H1 (cell line): ENCODE results near the gene NAV2. TPM values are rescaled to one million over a fixed set of nuclear protein-coding genes. Genes with fewer than 3 reads are reported as not detected.

ENCODE experiments used
- CTCF ChIA-PET: fragments of 300-600 bp; sonication (Branson Sonifier 250); formaldehyde crosslinking; loops from one replicate; lab custom pipeline; 2021; ENCODE audit not compliant: partially characterized antibody; lab: Charles Lee
- POLR2A ChIA-PET: fragments of 300-600 bp; sonication (Branson Sonifier 250); formaldehyde crosslinking; loops from one replicate; lab custom pipeline; 2021; ENCODE audit warnings: inconsistent platforms; ENCODE audit not compliant: partially characterized antibody; lab: Charles Lee
- DNase-seq, 2 experiments: peaks; one replicate each; pipeline versions ENCODE4 v3.0.0 to v3.0.0-alpha.2; 2010 to 2022; ENCODE audit warnings: low spot score in 2 of 2, low read depth in 1 of 2, mixed read lengths in 1 of 2
- FAIRE-seq: peaks from 2 replicates; lab custom pipeline; 2011; peaks lifted over from hg19 to GRCh38; lab: Jason Lieb, UNC
- H2AFZ ChIP-seq: 2 replicates; pipeline ENCODE4 v1.8.1; 2012; ENCODE audit warnings: low read length, inconsistent platforms
- H2AK5ac ChIP-seq: 2 replicates; pipeline ENCODE4 v1.6.1; 2013; ENCODE audit warnings: low read depth, low read length
- H2BK120ac ChIP-seq: replicated peaks from 2 replicates; pipeline ENCODE3; 2013; ENCODE audit warnings: low read depth, low read length, inconsistent platforms
- H2BK12ac ChIP-seq: 2 replicates; pipeline ENCODE4 v1.6.1; 2013; ENCODE audit warnings: low read depth, low read length
- H2BK15ac ChIP-seq: 2 replicates; pipeline ENCODE4 v1.6.1; 2013; ENCODE audit warnings: low read length
- H2BK20ac ChIP-seq: 2 replicates; pipeline ENCODE4 v1.6.1; 2013; ENCODE audit warnings: low read length
- H2BK5ac ChIP-seq: 2 replicates; pipeline ENCODE4 v1.6.1; 2013; ENCODE audit warnings: low read depth, low read length
- H3K14ac ChIP-seq: 2 replicates; pipeline ENCODE4 v1.6.1; 2013; ENCODE audit warnings: inconsistent platforms; ENCODE audit not compliant: insufficient read length
- H3K18ac ChIP-seq: 2 replicates; pipeline ENCODE4 v1.6.1; 2013; ENCODE audit warnings: low read length; ENCODE audit errors: extremely low read depth
- H3K23ac ChIP-seq: 2 replicates; pipeline ENCODE4 v1.6.1; 2013; ENCODE audit warnings: inconsistent platforms; ENCODE audit not compliant: insufficient read length
- H3K23me2 ChIP-seq: 2 replicates; pipeline ENCODE4 v1.6.1; 2013; ENCODE audit warnings: low read depth, low read length
- H3K27ac ChIP-seq: 2 replicates; pipeline ENCODE4 v1.6.1; 2011; ENCODE audit warnings: low read depth, low read length, inconsistent platforms
- H3K27me3 ChIP-seq, 4 experiments: replicated peaks in 1 of 4; 1 replicate in 1 of 4; 2 replicates in 3 of 4; pipeline versions ENCODE4 v1.6.1 to v1.8.1; 2011 to 2013; ENCODE audit warnings: low read length in 3 of 4, mild to moderate bottlenecking in 3 of 4, inconsistent platforms in 2 of 4, mixed read lengths in 2 of 4, moderate library complexity in 1 of 4; ENCODE audit not compliant: control insufficient read depth in 3 of 4, insufficient read depth in 3 of 4; ENCODE audit errors: extremely low read depth in 1 of 4
- H3K36me3 ChIP-seq, 4 experiments: 2 replicates each; pipeline versions ENCODE4 v1.6.1 to v1.8.1; 2011 to 2013; ENCODE audit warnings: mild to moderate bottlenecking in 4 of 4, low read length in 3 of 4, moderate library complexity in 2 of 4, control low read depth in 1 of 4, inconsistent platforms in 1 of 4; ENCODE audit not compliant: insufficient read depth in 4 of 4, control insufficient read depth in 2 of 4
- H3K4ac ChIP-seq: replicated peaks from 2 replicates; pipeline ENCODE3; 2013; ENCODE audit warnings: low read length, low read depth, mixed read lengths, inconsistent platforms; ENCODE audit not compliant: insufficient read length
- H3K4me1 ChIP-seq, 4 experiments: replicated peaks in 1 of 4; 1 replicate in 1 of 4; 2 replicates in 3 of 4; pipeline versions ENCODE4 v1.6.1 to v1.8.1; 2011 to 2013; ENCODE audit warnings: low read length in 3 of 4, inconsistent platforms in 2 of 4, mixed read lengths in 1 of 4; ENCODE audit not compliant: insufficient read depth in 4 of 4, control insufficient read depth in 3 of 4
- H3K4me2 ChIP-seq, 2 experiments: 2 replicates each; pipeline versions ENCODE4 v1.6.1 to v1.8.1; 2011 to 2013; ENCODE audit warnings: low read depth in 2 of 2, low read length in 2 of 2, control low read depth in 1 of 2, inconsistent platforms in 1 of 2, mild to moderate bottlenecking in 1 of 2; ENCODE audit not compliant: insufficient read depth in 1 of 2
- H3K4me3 ChIP-seq, 4 experiments: fragments of 200-600, 300-600 bp in 1 of 4; sonication (generic), shearing (Covaris generic), sonication (Bioruptor Twin) in 1 of 4; 2 replicates each; pipeline versions ENCODE4 v1.5.1 to v1.8.1; 2011 to 2016; ENCODE audit warnings: low read length in 4 of 4, low read depth in 3 of 4, control low read depth in 2 of 4, inconsistent platforms in 2 of 4, mild to moderate bottlenecking in 2 of 4, mixed read lengths in 1 of 4, moderate library complexity in 1 of 4; ENCODE audit not compliant: insufficient read depth in 2 of 4; ENCODE audit errors: extremely low read depth in 1 of 4
- H3K56ac ChIP-seq: replicated peaks from 2 replicates; pipeline ENCODE3; 2013; ENCODE audit warnings: low read depth, mild to moderate bottlenecking, mixed read lengths, low read length, inconsistent platforms; ENCODE audit not compliant: insufficient read length
- H3K79me1 ChIP-seq: 2 replicates; pipeline ENCODE4 v1.6.1; 2013; ENCODE audit warnings: low read depth, low read length, control low read depth
- H3K79me2 ChIP-seq, 2 experiments: 2 replicates each; pipeline versions ENCODE4 v1.6.1 to v1.8.1; 2012 to 2013; ENCODE audit warnings: low read length in 2 of 2, mild to moderate bottlenecking in 2 of 2, inconsistent platforms in 1 of 2; ENCODE audit not compliant: insufficient read depth in 2 of 2, control insufficient read depth in 1 of 2
- H3K9ac ChIP-seq, 4 experiments: replicated peaks in 1 of 4; 1 replicate in 1 of 4; 2 replicates in 3 of 4; pipeline versions ENCODE4 v1.6.1 to v1.8.1; 2011 to 2013; ENCODE audit warnings: low read depth in 3 of 4, low read length in 3 of 4, control low read depth in 2 of 4, mild to moderate bottlenecking in 2 of 4, moderate library complexity in 2 of 4, inconsistent platforms in 1 of 4; ENCODE audit errors: extremely low read depth in 1 of 4
- H3K9me3 ChIP-seq, 2 experiments: 2 replicates each; pipeline versions ENCODE4 v1.6.1 to v1.8.1; 2012 to 2013; ENCODE audit warnings: mild to moderate bottlenecking in 2 of 2, moderate library complexity in 2 of 2, control low read depth in 1 of 2, inconsistent platforms in 1 of 2, low read depth in 1 of 2, low read length in 1 of 2, mixed read lengths in 1 of 2; ENCODE audit not compliant: insufficient read depth in 2 of 2
- H4K20me1 ChIP-seq, 2 experiments: replicated peaks in 1 of 2; 2 replicates each; pipeline versions ENCODE3 to v1.8.1; 2011 to 2013; ENCODE audit warnings: inconsistent platforms in 2 of 2, low read length in 2 of 2, mild to moderate bottlenecking in 1 of 2; ENCODE audit not compliant: insufficient read depth in 2 of 2, control insufficient read depth in 1 of 2
- H4K5ac ChIP-seq: 2 replicates; pipeline ENCODE4 v1.6.1; 2013; ENCODE audit warnings: low read length, low read depth, mixed read lengths, inconsistent platforms; ENCODE audit not compliant: insufficient read length
- H4K8ac ChIP-seq: 2 replicates; pipeline ENCODE4 v1.8.0; 2013; ENCODE audit warnings: mild to moderate bottlenecking, moderate library complexity, low read length, inconsistent platforms; ENCODE audit not compliant: insufficient read depth; ENCODE audit errors: extremely low read depth
- H4K91ac ChIP-seq: replicated peaks from 2 replicates; pipeline ENCODE3; 2013; ENCODE audit warnings: low read length, mixed read lengths, inconsistent platforms; ENCODE audit not compliant: insufficient read length
- RBBP5 ChIP-seq: IDR thresholded peaks from 2 replicates; pipeline ENCODE4 v1.7.1; 2012; ENCODE audit warnings: low read depth, mild to moderate bottlenecking, inconsistent platforms, low read length, moderate library complexity, borderline replicate concordance
- WGBS, 2 experiments: shearing (Covaris generic) in 1 of 2; methylation state at CpG; one replicate each; pipeline versions ENCODE4 v1.1.6 to v1.1.7; 2013 to 2015; ENCODE audit warnings: low lambda C conversion rate in 2 of 2, mixed read lengths in 2 of 2, inconsistent platforms in 1 of 2, low coverage in 1 of 2, missing lambda C conversion rate in 1 of 2; ENCODE audit not compliant: insufficient replicate concordance in 2 of 2, insufficient coverage in 1 of 2, insufficient read length in 1 of 2; ENCODE audit errors: extremely low coverage in 1 of 2, missing lambda C conversion rate in 1 of 2; 5-methylcytosine and 5-hydroxymethylcytosine counted together
- polyA plus RNA-seq, 7 experiments: library from polyadenylated mRNA; depleted of rRNA in 3 of 7; stranded (reverse) in 5 of 7; unstranded in 2 of 7; fragments of >200 nt in 5 of 7; fragments of 200-250 nt in 2 of 7; gene quantifications; 1 replicate in 5 of 7; 2 replicates in 1 of 7; 4 replicates in 1 of 7; pipeline versions ENCODE4 v1.2.1 to v1.2.3, GENCODE V29; 2011 to 2013; ENCODE audit warnings: missing spikeins in 2 of 7, mixed read lengths in 2 of 7
- total RNA-seq: library from RNA; stranded (reverse); fragmentation: NEBNext Ultra II Directional; extraction: Animal tissue kit (Norgen Biotek cat#: 25700); gene quantifications from 2 replicates; pipeline ENCODE4 v1.2.1, GENCODE V29; 2021
- TF ChIP-seq, protein P1 (sequence below): IDR thresholded peaks from 2 replicates; pipeline ENCODE4 v1.6.1; 2011; ENCODE audit warnings: low read length, improper control_type of control experiment

NAV2 gene
- total and polyA plus RNA-seq, 2 of the 8 experiments (the other 6 are each of a cell fraction or from before 2014, with no cell fraction given) = 35.6 to 73.6 TPM

- Histone ChIP-seq H3K36me3 (peaks cover 0 to 3% (median 0%) of the 10 kb centered on the region in 4 experiments; a peak in 2 of 8 replicates), H3K9me3 (no peaks in the 10 kb centered on the region), H3K4ac (no peak overlapping the region), H3K27me3 (no peaks in the 10 kb centered on the region), H3K4me1 (no peaks in the 10 kb centered on the region; a peak in 1 of 7 replicates)
- TF ChIP-seq RBBP5 = no peak
- TF ChIP-seq, protein P1, sequence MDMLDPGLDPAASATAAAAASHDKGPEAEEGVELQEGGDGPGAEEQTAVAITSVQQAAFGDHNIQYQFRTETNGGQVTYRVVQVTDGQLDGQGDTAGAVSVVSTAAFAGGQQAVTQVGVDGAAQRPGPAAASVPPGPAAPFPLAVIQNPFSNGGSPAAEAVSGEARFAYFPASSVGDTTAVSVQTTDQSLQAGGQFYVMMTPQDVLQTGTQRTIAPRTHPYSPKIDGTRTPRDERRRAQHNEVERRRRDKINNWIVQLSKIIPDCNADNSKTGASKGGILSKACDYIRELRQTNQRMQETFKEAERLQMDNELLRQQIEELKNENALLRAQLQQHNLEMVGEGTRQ = no peak
- TF ChIP-seq, all 59 proteins: peak for 0
- POLR2A ChIA-PET = interaction anchor here (0.6 kb wide), 1 partner anchor 460 kb away, joined by 3 read pairs; no protein-coding TSS in a partner anchor
- Histone ChIP-seq H2BK12ac (no peak overlapping the region), H3K56ac (no peak overlapping the region), H4K91ac (no peak overlapping the region), H3K79me1 (peaks cover 3% of the 10 kb centered on the region; the same call in 1 of the 2 replicates), H4K5ac (no peak overlapping the region), H3K79me2 (peaks cover 0 to 4% of the 10 kb centered on the region in 2 experiments; a peak in 1 of 4 replicates), H2BK15ac (no peak overlapping the region), H3K18ac (no peak overlapping the region), H4K20me1 (peaks cover 0 to 4% of the 10 kb centered on the region in 2 experiments), H3K27ac (no peak overlapping the region), H3K23ac (no peak overlapping the region), H3K4me3 (no peak overlapping the region), H3K14ac (no peak overlapping the region), H2AFZ (no peak overlapping the region), H2BK5ac (no peak overlapping the region), H3K9ac (no peak overlapping the region), H2AK5ac (no peak overlapping the region), H3K23me2 (no peaks in the 10 kb centered on the region), H3K4me2 (no peak overlapping the region), H2BK120ac (no peak overlapping the region), H2BK20ac (no peak overlapping the region), H4K8ac (no peak overlapping the region)
- CTCF ChIA-PET = no interaction called here
- no peak for DNase-seq
- 93% methylated on average over 9 of the region's 9 CpGs; no CpG with 5 or more reads in 1 of the 2 experiments for WGBS, 2 experiments
- no peak for FAIRE-seq
These were observed 265.3 kb downstream of the NAV2 start for GRCh38 chr11:19977941-19978340.
